ENCODE results near the gene SFMBT2.

Gene SFMBT2

GRCh38 chr10:7410862-7411670 is at the start of gene SFMBT2:
TSS of gene SFMBT2 (minus strand) at chr10:7411034. CDS start at chr10:7381898, 29,136 bp downstream.
- DNase-seq (ENCODE audit: low spot score): peak; percentile 77

- DNase-seq (ENCODE audit: low spot score): no peak
These were observed 49.2 kb upstream of the SFMBT2 start for GRCh38 chr10:7460006-7460405.

- no peak for DNase-seq (ENCODE audit: low spot score)
These were observed 47.7 kb upstream of the SFMBT2 start for GRCh38 chr10:7458556-7458955.

- no peak for DNase-seq (ENCODE audit: low spot score)
These were observed 46.9 kb upstream of the SFMBT2 start for GRCh38 chr10:7457478-7458316.

GRCh38 chr10:7449063-7449695 is 38.3 kb upstream of the SFMBT2 start:
- no peak for DNase-seq (ENCODE audit: low spot score)

GRCh38 chr10:7445474-7446185 is 34.8 kb upstream of the SFMBT2 start:
- peak; percentile 65 for DNase-seq (ENCODE audit: low spot score)

GRCh38 chr10:7444551-7445121 is 33.8 kb upstream of the SFMBT2 start:
- DNase-seq (ENCODE audit: low spot score): peak; percentile 86

- DNase-seq (ENCODE audit: low spot score): no peak
These were observed 32.2 kb upstream of the SFMBT2 start for GRCh38 chr10:7443036-7443435.

- no peak for DNase-seq (ENCODE audit: low spot score)
These were observed 30.7 kb upstream of the SFMBT2 start for GRCh38 chr10:7441403-7442147.

- no peak for DNase-seq (ENCODE audit: low spot score)
These were observed 28.9 kb upstream of the SFMBT2 start for GRCh38 chr10:7439696-7440095.

- no peak for DNase-seq (ENCODE audit: low spot score)
These were observed 27.6 kb upstream of the SFMBT2 start for GRCh38 chr10:7438196-7438986.

- no peak for DNase-seq (ENCODE audit: low spot score)
These were observed 25.8 kb upstream of the SFMBT2 start for GRCh38 chr10:7436490-7437100.

- no peak for DNase-seq (ENCODE audit: low spot score)
These were observed 24.8 kb upstream of the SFMBT2 start for GRCh38 chr10:7435674-7436073.

GRCh38 chr10:7434378-7434777 is 23.5 kb upstream of the SFMBT2 start:
- DNase-seq (ENCODE audit: low spot score): no peak

GRCh38 chr10:7433861-7434260 is 23.0 kb upstream of the SFMBT2 start:
- DNase-seq (ENCODE audit: low spot score): no peak

- peak; percentile 43 for DNase-seq (ENCODE audit: low spot score)
These were observed 22.3 kb upstream of the SFMBT2 start for GRCh38 chr10:7432884-7433726.

GRCh38 chr10:7428673-7429350 is 18.0 kb upstream of the SFMBT2 start:
- no peak for DNase-seq (ENCODE audit: low spot score)

GRCh38 chr10:7426349-7426748 is 15.5 kb upstream of the SFMBT2 start:
- no peak for DNase-seq (ENCODE audit: low spot score)

Data from globus pallidus (tissue), 1 donor.